RWPE2 (cell line): ENCODE measurements around the gene COG6.

Source experiments
- ATAC-seq: fragments of 200-7000 bp; cut with Tn5 transposase; 3 replicates; pipeline ENCODE4 v1.9.1; 2021; ENCODE audit warnings: low read depth
- DNase-seq: peaks from one replicate; pipeline ENCODE4 v3.0.0-alpha.2; 2020; ENCODE audit warnings: low spot score
- H3K27ac ChIP-seq: fragments of 450-650 bp; 2 replicates; pipeline ENCODE4 v1.5.1; 2017; ENCODE audit warnings: mild to moderate bottlenecking; ENCODE audit not compliant: poor library complexity, severe bottlenecking
- H3K27me3 ChIP-seq: fragments of 250-450 bp; sonication (Bioruptor Pico); 2 replicates; pipeline ENCODE4 v1.5.1; 2021; ENCODE audit warnings: mild to moderate bottlenecking, moderate library complexity; ENCODE audit not compliant: insufficient read depth, poor library complexity, severe bottlenecking
- H3K36me3 ChIP-seq: fragments of 250-450 bp; sonication (Bioruptor Pico); 2 replicates; pipeline ENCODE4 v1.5.1; 2020; ENCODE audit warnings: low read depth, mild to moderate bottlenecking, moderate library complexity
- H3K4me1 ChIP-seq: fragments of 250-450 bp; sonication (Bioruptor Pico); 2 replicates; pipeline ENCODE4 v1.5.1; 2021; ENCODE audit warnings: mild to moderate bottlenecking, moderate library complexity; ENCODE audit not compliant: insufficient read depth, poor library complexity, severe bottlenecking
- H3K4me3 ChIP-seq: fragments of 250-450 bp; sonication (Bioruptor Pico); 2 replicates; pipeline ENCODE4 v1.5.1; 2021; ENCODE audit warnings: mild to moderate bottlenecking, moderate library complexity; ENCODE audit not compliant: severe bottlenecking
- H3K9me3 ChIP-seq: fragments of 250-450 bp; sonication (Bioruptor Pico); 2 replicates; pipeline ENCODE4 v1.5.1; 2021; ENCODE audit warnings: mild to moderate bottlenecking, moderate library complexity; ENCODE audit not compliant: severe bottlenecking
- CTCF ChIP-seq: fragments of 450-650 bp; IDR thresholded peaks from one replicate; pipeline ENCODE4 v1.5.1; 2017; ENCODE audit warnings: mild to moderate bottlenecking, moderate library complexity; ENCODE audit not compliant: poor library complexity, severe bottlenecking

Gene COG6

GRCh38 chr13:39692660-39693438, 37.4 kb downstream of the COG6 start:
- Histone ChIP-seq H3K4me1 (no peaks in the 10 kb centered on the region), H3K36me3 (peaks cover 24% of the 10 kb centered on the region), H3K27me3 (no peaks in the 10 kb centered on the region), H3K9me3 (no peaks in the 10 kb centered on the region), H3K27ac (no peak overlapping the region), H3K4me3 (no peak overlapping the region)
- no peak for TF ChIP-seq CTCF
- ATAC-seq (no peak), DNase-seq (no peak)

DNA sequence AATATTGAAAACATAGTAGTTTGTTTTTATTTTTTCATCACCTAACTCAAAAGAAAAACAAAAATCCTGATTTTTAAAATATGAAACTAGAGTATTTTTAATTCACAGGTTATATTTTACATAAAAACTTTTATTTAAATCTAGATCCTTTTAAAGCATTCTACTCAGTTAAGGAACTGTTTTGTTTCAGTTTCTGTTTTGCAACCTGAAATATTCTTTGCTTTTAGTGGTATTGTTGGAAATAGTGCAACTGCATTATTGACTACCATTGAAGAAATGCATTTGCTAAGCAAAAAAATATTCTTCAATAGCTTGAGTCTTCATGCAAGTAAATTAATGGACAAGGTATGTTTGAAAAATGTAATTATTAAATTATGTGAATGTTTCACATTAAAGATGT, 43.8 kb downstream of the COG6 start:
- Histone ChIP-seq H3K9me3 (no peaks in the 10 kb centered on the region), H3K4me3 (no peak overlapping the region), H3K27me3 (no peaks in the 10 kb centered on the region), H3K27ac (no peak overlapping the region), H3K4me1 (no peaks in the 10 kb centered on the region), H3K36me3 (peaks cover 11% of the 10 kb centered on the region)
- DNase-seq (no peak), ATAC-seq (no peak)
- TF ChIP-seq CTCF, result no peak

DNA sequence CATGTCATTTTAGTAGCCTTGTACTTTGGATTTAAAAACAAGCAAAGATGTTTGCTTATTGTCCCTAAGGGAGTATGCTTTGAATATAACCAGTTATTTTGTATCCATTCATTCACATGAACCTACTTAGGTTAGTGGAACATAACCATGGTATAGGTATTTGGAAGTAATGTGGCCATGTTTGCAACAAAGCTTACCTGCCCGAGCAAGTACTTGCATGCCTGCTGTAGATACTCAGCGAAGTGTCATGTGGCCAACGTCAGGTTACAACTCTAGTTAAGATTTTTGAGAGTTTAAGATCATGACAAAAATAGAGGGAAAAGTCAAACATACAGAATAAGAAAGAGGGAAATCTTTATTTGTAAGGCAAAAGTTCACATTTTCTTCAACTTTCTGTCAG, 57.2 kb downstream of the COG6 start:
- DNase-seq, result no peak
- no peak for TF ChIP-seq CTCF
- Histone ChIP-seq H3K36me3 (no peaks in the 10 kb centered on the region; the same call in 1 of the 2 replicates), H3K9me3 (peaks cover 1% of the 10 kb centered on the region), H3K27ac (peak overlapping the region; percentile 10), H3K27me3 (no peaks in the 10 kb centered on the region), H3K4me3 (no peak overlapping the region), H3K4me1 (peaks cover 16% of the 10 kb centered on the region)
- peak; percentile 85 for ATAC-seq

- ATAC-seq (no peak), DNase-seq (no peak)
- no peaks in the 10 kb centered on the region for H3K27me3 ChIP-seq
- H3K36me3 ChIP-seq, result peaks cover 28% of the 10 kb centered on the region
- no peak overlapping the region for H3K27ac ChIP-seq
- no peak for TF ChIP-seq CTCF
- no peaks in the 10 kb centered on the region for H3K9me3 ChIP-seq
- H3K4me1 ChIP-seq, result no peaks in the 10 kb centered on the region
- H3K4me3 ChIP-seq, result no peak overlapping the region
Observed at GRCh38 chr13:39729156-39729555, 73.7 kb downstream of the COG6 start.

GRCh38 chr13:39734952-39735351, 79.5 kb downstream of the COG6 start:
- Histone ChIP-seq H3K27ac (no peak overlapping the region), H3K36me3 (0 out of 2 replicates have a peak, but pooled peaks cover 7% of the 10 kb centered on the region), H3K4me1 (no peaks in the 10 kb centered on the region), H3K27me3 (no peaks in the 10 kb centered on the region), H3K4me3 (no peak overlapping the region), H3K9me3 (no peaks in the 10 kb centered on the region)
- DNase-seq (no peak), ATAC-seq (no peak)
- no peak for TF ChIP-seq CTCF
